Hepatocyte (in vitro differentiated cells): Measurements from ENCODE around the gene PNPLA5.

ENCODE experiments used
- CTCF ChIP-seq: fragments of 200-600 bp; sonication (generic); IDR thresholded peaks from 2 replicates; pipeline ENCODE4 v1.5.1; 2016; ENCODE audit warnings: antibody characterized with exemption, mild to moderate bottlenecking; ENCODE audit not compliant: poor library complexity
- EZH2 ChIP-seq: fragments of 200-600 bp; sonication (generic); IDR thresholded peaks from 2 replicates; pipeline ENCODE4 v1.6.1; 2016; ENCODE audit warnings: antibody characterized with exemption, mild to moderate bottlenecking, borderline replicate concordance
- EZH2phosphoT487 ChIP-seq: fragments of 200-600 bp; sonication (generic); IDR thresholded peaks from one replicate; pipeline ENCODE4 v1.6.1; 2018; ENCODE audit warnings: antibody characterized with exemption, mild to moderate bottlenecking, low read depth, moderate library complexity; ENCODE audit not compliant: unreplicated experiment, severe bottlenecking

- TF ChIP-seq EZH2phosphoT487 (no peak), CTCF (no peak), EZH2 (no peak)
These were observed 54.1 kb downstream of the PNPLA5 start for GRCh38 chr22:43837666-43838065.
